Neural cell (in vitro differentiated cells): ENCODE results near the gene RNGTT. TPM values are rescaled to one million over a fixed set of nuclear protein-coding genes. Genes with fewer than 3 reads are reported as not detected.

ENCODE experiments used
- H2AFZ ChIP-seq: fragments of 200-600, 300-800 bp; sonication (generic), shearing (Covaris generic); 2 replicates; pipeline ENCODE4 v1.6.0; 2014; ENCODE audit warnings: low read depth, mild to moderate bottlenecking, antibody characterized with exemption, low read length, moderate library complexity
- H3F3A ChIP-seq: fragments of 200-600 bp; shearing (Covaris generic); 2 replicates; pipeline ENCODE4 v1.6.1; 2016; ENCODE audit warnings: mild to moderate bottlenecking, moderate library complexity, mixed read lengths, antibody characterized with exemption, low read length; ENCODE audit not compliant: insufficient read depth, poor library complexity, severe bottlenecking
- H3K27ac ChIP-seq: fragments of 200-600, 300-800 bp; sonication (generic), shearing (Covaris generic); 2 replicates; pipeline ENCODE4 v1.5.1; 2014; ENCODE audit warnings: mild to moderate bottlenecking, low read length, moderate library complexity
- H3K27me3 ChIP-seq: fragments of 300-800, 200-600 bp; sonication (generic), shearing (Covaris generic); 2 replicates; pipeline ENCODE4 v1.6.0; 2014; ENCODE audit warnings: mild to moderate bottlenecking, low read depth, low read length, moderate library complexity; ENCODE audit not compliant: insufficient read depth
- H3K36me3 ChIP-seq: fragments of 300-800, 200-600 bp; sonication (generic), shearing (Covaris generic); 2 replicates; pipeline ENCODE4 v1.5.1; 2014; ENCODE audit warnings: mild to moderate bottlenecking, antibody characterized with exemption, low read length, moderate library complexity; ENCODE audit not compliant: insufficient read depth
- H3K4me2 ChIP-seq: fragments of 300-800, 200-600 bp; sonication (generic), shearing (Covaris generic); 2 replicates; pipeline ENCODE4 v1.6.0; 2014; ENCODE audit warnings: mild to moderate bottlenecking, low read length
- H3K4me3 ChIP-seq: fragments of 300-800, 200-600 bp; sonication (generic), shearing (Covaris generic); 2 replicates; pipeline ENCODE4 v1.5.1; 2014; ENCODE audit warnings: mild to moderate bottlenecking, low read length, moderate library complexity
- H3K79me2 ChIP-seq: fragments of 200-600 bp; shearing (Covaris generic); replicated peaks from 2 replicates; pipeline ENCODE4 v1.6.0; 2014; ENCODE audit warnings: mild to moderate bottlenecking, low read length, moderate library complexity; ENCODE audit not compliant: insufficient read depth
- H3K9ac ChIP-seq: fragments of 300-800, 200-600 bp; sonication (generic), shearing (Covaris generic); 2 replicates; pipeline ENCODE4 v1.6.1; 2016; ENCODE audit warnings: mild to moderate bottlenecking, low read length, mixed read lengths
- H3K9me2 ChIP-seq: fragments of 200-600 bp; shearing (Covaris generic); 2 replicates; pipeline ENCODE4 v1.6.1; 2016; ENCODE audit warnings: mild to moderate bottlenecking, low read length, mixed read lengths; ENCODE audit not compliant: insufficient read depth
- H3K9me3 ChIP-seq: fragments of 200-600, 300-800 bp; sonication (generic), shearing (Covaris generic); 2 replicates; pipeline ENCODE4 v1.6.1; 2016; ENCODE audit warnings: mild to moderate bottlenecking, mixed run types, low read length, moderate library complexity, mixed read lengths
- H4K20me1 ChIP-seq: fragments of 200-600 bp; shearing (Covaris generic); 2 replicates; pipeline ENCODE4 v1.6.1; 2016; ENCODE audit warnings: mild to moderate bottlenecking, mixed run types; ENCODE audit not compliant: insufficient read depth
- EP300 ChIP-seq: fragments of 450-650 bp; conservative IDR thresholded peaks from 2 replicates; pipeline ENCODE4 v1.6.1; 2014; ENCODE audit warnings: antibody characterized with exemption, mild to moderate bottlenecking, moderate library complexity; ENCODE audit not compliant: poor library complexity, severe bottlenecking
- EZH2 ChIP-seq: fragments of 200-600, 300-800 bp; shearing (Covaris generic), sonication (generic); IDR thresholded peaks from 2 replicates; pipeline ENCODE4 v1.6.1; 2014; ENCODE audit warnings: antibody characterized with exemption, low read length, borderline replicate concordance, mild to moderate bottlenecking; ENCODE audit not compliant: insufficient read depth, poor library complexity, severe bottlenecking
- MXI1 ChIP-seq: fragments of 450-650 bp; conservative IDR thresholded peaks from 2 replicates; pipeline ENCODE4 v1.6.1; 2014; ENCODE audit warnings: antibody characterized with exemption, mild to moderate bottlenecking; ENCODE audit not compliant: poor library complexity, severe bottlenecking
- POLR2AphosphoS5 ChIP-seq: IDR thresholded peaks from 2 replicates; pipeline ENCODE4 v1.6.1; 2012
- RAD21 ChIP-seq: fragments of 450-650 bp; conservative IDR thresholded peaks from 2 replicates; pipeline ENCODE4 v1.6.1; 2014; ENCODE audit warnings: antibody characterized with exemption, mild to moderate bottlenecking, moderate library complexity
- SMC3 ChIP-seq: fragments of 450-650 bp; conservative IDR thresholded peaks from 2 replicates; pipeline ENCODE4 v1.6.1; 2014; ENCODE audit warnings: antibody characterized with exemption, mild to moderate bottlenecking, moderate library complexity; ENCODE audit not compliant: poor library complexity
- TAF1 ChIP-seq: IDR thresholded peaks from 2 replicates; pipeline ENCODE4 v1.6.1; 2012; ENCODE audit warnings: low read depth
- polyA plus RNA-seq: library from polyadenylated mRNA; depleted of rRNA; stranded (reverse); fragments of >200 nt; gene quantifications from 2 replicates; pipeline ENCODE4 v1.2.3, GENCODE V29; 2014
- TF ChIP-seq, protein P1 (sequence below): IDR thresholded peaks from 2 replicates; pipeline ENCODE4 v1.6.1; 2012; ENCODE audit warnings: borderline replicate concordance
- TF ChIP-seq, protein P2 (sequence below): fragments of 450-650 bp; IDR thresholded peaks from 2 replicates; pipeline ENCODE4 v1.5.1; 2014; ENCODE audit warnings: antibody characterized with exemption, mild to moderate bottlenecking, moderate library complexity; ENCODE audit not compliant: poor library complexity, severe bottlenecking

Gene RNGTT
- polyA plus RNA-seq, 1 donor from 2014 or later = 28.3 TPM

DNA sequence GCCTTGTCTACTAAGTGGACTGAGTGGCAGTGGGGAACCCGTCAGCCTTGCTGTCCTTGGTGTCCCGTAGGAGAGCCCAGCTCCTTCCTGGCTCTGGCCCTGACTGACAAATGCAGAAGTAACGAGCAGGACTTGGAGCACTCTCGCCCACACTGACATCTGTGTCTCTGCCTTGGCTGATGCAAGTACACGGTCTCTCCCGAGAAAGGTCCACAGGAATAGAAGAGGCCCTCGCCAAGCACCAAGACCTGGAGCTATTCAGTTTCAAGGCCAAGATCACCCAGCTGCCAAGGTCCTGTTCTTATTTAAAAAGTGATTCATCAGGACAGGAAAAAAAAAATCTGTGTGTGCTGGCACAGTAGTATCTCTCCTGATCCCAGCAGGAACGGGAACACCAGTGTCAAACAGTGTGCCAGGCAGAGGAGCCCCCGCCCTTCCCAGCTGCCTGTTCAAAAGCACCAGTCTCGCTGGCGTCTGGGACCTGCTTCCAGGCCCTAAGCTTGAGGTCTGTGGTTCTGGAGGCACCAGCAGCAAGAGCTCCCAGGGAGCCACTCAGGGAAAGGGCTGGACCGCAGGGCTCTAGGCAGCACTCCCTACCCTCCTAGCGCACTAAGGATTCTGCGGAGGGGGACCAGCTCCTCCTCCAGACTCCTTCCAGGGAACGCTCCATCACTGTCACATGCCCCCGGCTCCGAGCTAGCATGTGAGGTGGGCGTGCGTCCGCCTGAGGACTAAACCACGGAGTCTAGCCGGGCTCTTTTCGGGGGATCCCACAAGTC lies 376.9 kb downstream of the RNGTT start:
- TF ChIP-seq, protein P1, sequence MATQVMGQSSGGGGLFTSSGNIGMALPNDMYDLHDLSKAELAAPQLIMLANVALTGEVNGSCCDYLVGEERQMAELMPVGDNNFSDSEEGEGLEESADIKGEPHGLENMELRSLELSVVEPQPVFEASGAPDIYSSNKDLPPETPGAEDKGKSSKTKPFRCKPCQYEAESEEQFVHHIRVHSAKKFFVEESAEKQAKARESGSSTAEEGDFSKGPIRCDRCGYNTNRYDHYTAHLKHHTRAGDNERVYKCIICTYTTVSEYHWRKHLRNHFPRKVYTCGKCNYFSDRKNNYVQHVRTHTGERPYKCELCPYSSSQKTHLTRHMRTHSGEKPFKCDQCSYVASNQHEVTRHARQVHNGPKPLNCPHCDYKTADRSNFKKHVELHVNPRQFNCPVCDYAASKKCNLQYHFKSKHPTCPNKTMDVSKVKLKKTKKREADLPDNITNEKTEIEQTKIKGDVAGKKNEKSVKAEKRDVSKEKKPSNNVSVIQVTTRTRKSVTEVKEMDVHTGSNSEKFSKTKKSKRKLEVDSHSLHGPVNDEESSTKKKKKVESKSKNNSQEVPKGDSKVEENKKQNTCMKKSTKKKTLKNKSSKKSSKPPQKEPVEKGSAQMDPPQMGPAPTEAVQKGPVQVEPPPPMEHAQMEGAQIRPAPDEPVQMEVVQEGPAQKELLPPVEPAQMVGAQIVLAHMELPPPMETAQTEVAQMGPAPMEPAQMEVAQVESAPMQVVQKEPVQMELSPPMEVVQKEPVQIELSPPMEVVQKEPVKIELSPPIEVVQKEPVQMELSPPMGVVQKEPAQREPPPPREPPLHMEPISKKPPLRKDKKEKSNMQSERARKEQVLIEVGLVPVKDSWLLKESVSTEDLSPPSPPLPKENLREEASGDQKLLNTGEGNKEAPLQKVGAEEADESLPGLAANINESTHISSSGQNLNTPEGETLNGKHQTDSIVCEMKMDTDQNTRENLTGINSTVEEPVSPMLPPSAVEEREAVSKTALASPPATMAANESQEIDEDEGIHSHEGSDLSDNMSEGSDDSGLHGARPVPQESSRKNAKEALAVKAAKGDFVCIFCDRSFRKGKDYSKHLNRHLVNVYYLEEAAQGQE = no peak
- TF ChIP-seq EP300 (no peak), RAD21 (no peak), POLR2AphosphoS5 (no peak), TAF1 (no peak), EZH2 (no peak), SMC3 (no peak)
- TF ChIP-seq, protein P2, sequence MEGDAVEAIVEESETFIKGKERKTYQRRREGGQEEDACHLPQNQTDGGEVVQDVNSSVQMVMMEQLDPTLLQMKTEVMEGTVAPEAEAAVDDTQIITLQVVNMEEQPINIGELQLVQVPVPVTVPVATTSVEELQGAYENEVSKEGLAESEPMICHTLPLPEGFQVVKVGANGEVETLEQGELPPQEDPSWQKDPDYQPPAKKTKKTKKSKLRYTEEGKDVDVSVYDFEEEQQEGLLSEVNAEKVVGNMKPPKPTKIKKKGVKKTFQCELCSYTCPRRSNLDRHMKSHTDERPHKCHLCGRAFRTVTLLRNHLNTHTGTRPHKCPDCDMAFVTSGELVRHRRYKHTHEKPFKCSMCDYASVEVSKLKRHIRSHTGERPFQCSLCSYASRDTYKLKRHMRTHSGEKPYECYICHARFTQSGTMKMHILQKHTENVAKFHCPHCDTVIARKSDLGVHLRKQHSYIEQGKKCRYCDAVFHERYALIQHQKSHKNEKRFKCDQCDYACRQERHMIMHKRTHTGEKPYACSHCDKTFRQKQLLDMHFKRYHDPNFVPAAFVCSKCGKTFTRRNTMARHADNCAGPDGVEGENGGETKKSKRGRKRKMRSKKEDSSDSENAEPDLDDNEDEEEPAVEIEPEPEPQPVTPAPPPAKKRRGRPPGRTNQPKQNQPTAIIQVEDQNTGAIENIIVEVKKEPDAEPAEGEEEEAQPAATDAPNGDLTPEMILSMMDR = no peak
- no peaks in the 10 kb centered on the region for H3K9me3 ChIP-seq
- no peaks in the 10 kb centered on the region for H3K9me2 ChIP-seq
- H3K27ac ChIP-seq = no peak overlapping the region
- H3K9ac ChIP-seq = no peak overlapping the region
- peaks cover 3% of the 10 kb centered on the region for H3F3A ChIP-seq
- H3K36me3 ChIP-seq = no peaks in the 10 kb centered on the region
- H4K20me1 ChIP-seq = no peaks in the 10 kb centered on the region
- no peak overlapping the region for H2AFZ ChIP-seq
- H3K4me3 ChIP-seq = no peak overlapping the region
- no peaks in the 10 kb centered on the region for H3K27me3 ChIP-seq
- H3K4me2 ChIP-seq = no peak overlapping the region
- no peaks in the 10 kb centered on the region for H3K79me2 ChIP-seq

DNA sequence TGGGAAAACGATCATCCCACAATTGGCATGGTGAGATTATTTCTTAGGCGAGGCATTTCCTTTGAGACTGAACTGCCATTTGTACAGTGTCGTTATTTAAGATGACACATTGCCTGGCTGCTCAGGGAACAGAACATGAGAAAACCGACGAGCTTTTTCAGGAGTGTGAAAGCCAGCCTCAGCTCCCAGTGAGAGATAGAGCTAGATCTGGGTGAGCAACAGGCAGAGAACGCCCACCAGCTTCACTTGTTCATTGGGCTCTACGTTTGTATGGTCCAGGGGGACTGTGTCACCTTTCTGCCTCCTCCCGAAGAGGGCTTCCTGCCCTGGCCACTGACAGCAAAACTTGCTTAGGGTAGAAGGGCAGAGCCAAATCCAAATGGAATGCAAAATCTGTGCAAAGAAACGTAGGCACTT lies 378.1 kb downstream of the RNGTT start:
- Histone ChIP-seq H3F3A (peaks cover 3% of the 10 kb centered on the region), H3K27me3 (no peaks in the 10 kb centered on the region), H3K9ac (no peak overlapping the region), H3K4me2 (no peak overlapping the region), H3K9me2 (no peaks in the 10 kb centered on the region), H2AFZ (no peak overlapping the region), H3K36me3 (no peaks in the 10 kb centered on the region), H3K9me3 (no peaks in the 10 kb centered on the region), H3K27ac (peak overlapping the region; percentile 15), H4K20me1 (no peaks in the 10 kb centered on the region), H3K79me2 (no peaks in the 10 kb centered on the region), H3K4me3 (no peak overlapping the region)
- no peak for TF ChIP-seq SMC3
- TF ChIP-seq EZH2 = no peak
- TF ChIP-seq POLR2AphosphoS5 = no peak
- TF ChIP-seq, protein P2 = no peak
- TF ChIP-seq TAF1 = no peak
- no peak for TF ChIP-seq MXI1
- TF ChIP-seq RAD21 = no peak
- TF ChIP-seq EP300 = no peak
- TF ChIP-seq, protein P1 = no peak
